Left forelimb (tissue), 1 donor: Measurements from ENCODE around the gene PCNP.
"Not testable (repeated sequence)": the region's sequence is repeated elsewhere in the genome, so short reads cannot be mapped to it uniquely, and the experiment has no call there.

Experiments used
- DNase-seq: peaks from one replicate; pipeline ENCODE4 v3.0.0-alpha.2; 2018; ENCODE audit warnings: low spot score

The PCNP gene

GRCh38 chr3:101633186-101633585, 59.2 kb downstream of the PCNP start:
- DNase-seq, result no peak

GRCh38 chr3:101634591-101635196, 60.7 kb downstream of the PCNP start:
- no peak for DNase-seq

- no peak for DNase-seq
Measured at GRCh38 chr3:101635345-101635744, 61.4 kb downstream of the PCNP start.

GRCh38 chr3:101635954-101636798, 62.2 kb downstream of the PCNP start:
- no peak for DNase-seq

- no peak for DNase-seq
Measured at GRCh38 chr3:101637451-101637850, 63.5 kb downstream of the PCNP start.

GRCh38 chr3:101638261-101638745, 64.3 kb downstream of the PCNP start:
- no peak for DNase-seq

GRCh38 chr3:101639280-101639963, 65.4 kb downstream of the PCNP start:
- DNase-seq, result no peak

GRCh38 chr3:101640256-101640655, 66.3 kb downstream of the PCNP start:
- DNase-seq, result no peak

GRCh38 chr3:101641397-101642115, 67.6 kb downstream of the PCNP start:
- not testable (repeated sequence) for DNase-seq

GRCh38 chr3:101642441-101642840, 68.5 kb downstream of the PCNP start:
- DNase-seq, result no peak

- DNase-seq, result no peak
Measured at GRCh38 chr3:101643009-101643844, 69.2 kb downstream of the PCNP start.
